ENCODE results near the gene SMCHD1. TPM values are rescaled to one million over a fixed set of nuclear protein-coding genes. Genes with fewer than 3 reads are reported as not detected.

SMCHD1 gene
- total and polyA plus RNA-seq, 2 experiments from 2014 or later: 13.0 to 63.9 TPM

DNA sequence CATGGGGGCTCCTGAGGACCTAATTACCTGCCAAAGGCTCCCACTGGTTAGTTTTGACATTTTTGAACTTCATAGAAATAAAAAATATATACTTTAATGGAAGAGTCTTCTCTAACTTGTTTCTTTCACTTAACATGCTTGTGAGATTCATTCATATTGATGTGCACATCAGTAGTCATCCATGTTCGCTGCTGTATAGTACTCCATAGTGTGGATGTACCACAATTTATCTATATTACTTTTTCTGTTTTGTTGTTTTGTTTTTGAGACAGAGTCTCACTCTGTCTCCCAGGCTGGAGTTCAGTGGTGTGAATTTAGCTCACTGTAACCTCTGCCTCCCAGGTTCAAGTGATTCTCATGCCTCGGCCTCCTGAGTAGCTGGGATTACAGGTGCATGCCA lies 168.4 kb downstream of the SMCHD1 start:
- 100% methylated on average over 2 of the region's 2 CpGs for WGBS (ENCODE audit: low lambda C conversion rate, missing lambda C conversion rate)
- Histone ChIP-seq H3K4me2 (no peak overlapping the region), H3K27me3 (no peaks in the 10 kb centered on the region), H2AFZ (no peak overlapping the region), H3K9me2 (replicated peaks; ENCODE audit: insufficient read depth) (no peaks in the 10 kb centered on the region), H3K4me3 (no peak overlapping the region), H3K9me3 (ENCODE audit: low read depth) (no peaks in the 10 kb centered on the region), H3K4me1 (ENCODE audit: insufficient read depth) (no peaks in the 10 kb centered on the region), H3K36me3 (replicated peaks; ENCODE audit: insufficient read depth, low read depth) (no peaks in the 10 kb centered on the region), H4K20me1 (ENCODE audit: insufficient read depth, poor library complexity, severe bottlenecking) (no peaks in the 10 kb centered on the region), H3K79me2 (no peaks in the 10 kb centered on the region), H3K27ac (no peak overlapping the region)
- TF ChIP-seq, protein P1, sequence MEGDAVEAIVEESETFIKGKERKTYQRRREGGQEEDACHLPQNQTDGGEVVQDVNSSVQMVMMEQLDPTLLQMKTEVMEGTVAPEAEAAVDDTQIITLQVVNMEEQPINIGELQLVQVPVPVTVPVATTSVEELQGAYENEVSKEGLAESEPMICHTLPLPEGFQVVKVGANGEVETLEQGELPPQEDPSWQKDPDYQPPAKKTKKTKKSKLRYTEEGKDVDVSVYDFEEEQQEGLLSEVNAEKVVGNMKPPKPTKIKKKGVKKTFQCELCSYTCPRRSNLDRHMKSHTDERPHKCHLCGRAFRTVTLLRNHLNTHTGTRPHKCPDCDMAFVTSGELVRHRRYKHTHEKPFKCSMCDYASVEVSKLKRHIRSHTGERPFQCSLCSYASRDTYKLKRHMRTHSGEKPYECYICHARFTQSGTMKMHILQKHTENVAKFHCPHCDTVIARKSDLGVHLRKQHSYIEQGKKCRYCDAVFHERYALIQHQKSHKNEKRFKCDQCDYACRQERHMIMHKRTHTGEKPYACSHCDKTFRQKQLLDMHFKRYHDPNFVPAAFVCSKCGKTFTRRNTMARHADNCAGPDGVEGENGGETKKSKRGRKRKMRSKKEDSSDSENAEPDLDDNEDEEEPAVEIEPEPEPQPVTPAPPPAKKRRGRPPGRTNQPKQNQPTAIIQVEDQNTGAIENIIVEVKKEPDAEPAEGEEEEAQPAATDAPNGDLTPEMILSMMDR (IDR thresholded peaks at IDR 0.05; ENCODE audit: poor library complexity): no peak
- DNase-seq (ENCODE audit: low spot score): no peak

DNA sequence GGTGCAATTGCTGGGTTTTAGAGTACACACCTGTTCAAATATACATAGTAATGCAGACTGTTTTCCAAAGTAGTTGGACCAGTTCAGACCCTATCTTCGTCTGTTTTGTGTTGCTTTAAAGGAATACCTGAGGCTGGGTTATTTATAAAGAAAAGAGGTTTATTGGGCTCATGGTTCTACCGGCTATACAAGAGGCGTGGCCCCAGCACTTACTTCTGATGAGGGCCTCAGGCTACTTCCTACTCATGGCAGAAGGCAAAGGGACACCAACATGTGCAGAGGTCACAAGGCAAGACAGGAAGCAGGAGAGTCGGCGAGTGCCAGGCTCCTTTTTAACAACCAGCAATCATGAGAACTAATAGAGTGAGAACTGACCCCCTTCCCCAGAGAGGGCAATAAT lies 169.3 kb downstream of the SMCHD1 start:
- Histone ChIP-seq H3K36me3 (replicated peaks; ENCODE audit: insufficient read depth, low read depth) (no peaks in the 10 kb centered on the region), H3K4me2 (no peak overlapping the region), H4K20me1 (ENCODE audit: insufficient read depth, poor library complexity, severe bottlenecking) (no peaks in the 10 kb centered on the region), H3K27me3 (no peaks in the 10 kb centered on the region), H3K9me2 (replicated peaks; ENCODE audit: insufficient read depth) (no peaks in the 10 kb centered on the region), H3K4me1 (ENCODE audit: insufficient read depth) (no peaks in the 10 kb centered on the region), H3K79me2 (no peaks in the 10 kb centered on the region), H3K9me3 (ENCODE audit: low read depth) (no peaks in the 10 kb centered on the region), H3K27ac (no peak overlapping the region), H2AFZ (no peak overlapping the region), H3K4me3 (no peak overlapping the region)
- no peak for DNase-seq (ENCODE audit: low spot score)
- 75% methylated on average over 5 of the region's 5 CpGs for WGBS (ENCODE audit: low lambda C conversion rate, missing lambda C conversion rate)
- TF ChIP-seq, protein P1 (IDR thresholded peaks at IDR 0.05; ENCODE audit: poor library complexity): no peak
- TF ChIP-seq EZH2phosphoT487 (IDR thresholded peaks at IDR 0.05; ENCODE audit: low read depth, severe bottlenecking, unreplicated experiment) (no peak), EZH2 (IDR thresholded peaks at IDR 0.05; ENCODE audit: borderline replicate concordance) (no peak)

DNA sequence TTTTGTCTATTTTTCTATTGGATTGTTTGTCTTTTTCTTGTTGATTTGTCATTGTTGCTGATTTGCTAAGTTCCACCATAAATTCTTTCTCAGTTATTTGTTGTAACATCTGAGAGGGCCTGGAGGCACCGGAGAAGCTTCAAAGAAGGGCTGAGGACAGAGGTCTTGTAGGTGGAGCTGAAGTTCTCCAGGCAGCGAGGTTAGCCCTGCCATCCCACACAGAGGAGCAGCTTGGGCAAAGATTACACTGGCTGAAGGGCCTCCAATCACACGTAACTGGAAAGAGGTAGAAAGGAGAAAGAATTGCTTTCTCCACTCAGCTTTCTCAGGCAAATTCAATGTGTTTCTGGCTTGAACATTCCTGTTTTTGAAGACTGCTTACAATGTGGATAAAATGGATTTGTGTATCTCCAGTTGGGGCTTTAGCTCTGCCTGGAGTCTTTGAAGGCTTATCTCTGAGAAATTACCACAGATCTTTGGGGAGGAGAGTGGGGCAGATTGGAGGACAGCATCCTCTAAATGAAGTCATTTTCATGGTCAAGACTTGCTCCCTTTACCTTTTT lies 170.2 kb downstream of the SMCHD1 start:
- Histone ChIP-seq H2AFZ (no peak overlapping the region), H3K4me1 (ENCODE audit: insufficient read depth) (no peaks in the 10 kb centered on the region), H3K4me3 (no peak overlapping the region), H3K9me3 (ENCODE audit: low read depth) (no peaks in the 10 kb centered on the region), H3K27me3 (no peaks in the 10 kb centered on the region), H3K79me2 (no peaks in the 10 kb centered on the region), H4K20me1 (ENCODE audit: insufficient read depth, poor library complexity, severe bottlenecking) (no peaks in the 10 kb centered on the region), H3K9me2 (replicated peaks; ENCODE audit: insufficient read depth) (no peaks in the 10 kb centered on the region), H3K4me2 (no peak overlapping the region), H3K36me3 (replicated peaks; ENCODE audit: insufficient read depth, low read depth) (no peaks in the 10 kb centered on the region), H3K27ac (no peak overlapping the region)
- WGBS (ENCODE audit: low lambda C conversion rate, missing lambda C conversion rate): 32% methylated on average over 3 of the region's 3 CpGs
- peak; percentile 26 for DNase-seq (ENCODE audit: low spot score)
- TF ChIP-seq, protein P1 (IDR thresholded peaks at IDR 0.05; ENCODE audit: poor library complexity): no peak
- TF ChIP-seq EZH2phosphoT487 (IDR thresholded peaks at IDR 0.05; ENCODE audit: low read depth, severe bottlenecking, unreplicated experiment): peak; percentile 67

DNA sequence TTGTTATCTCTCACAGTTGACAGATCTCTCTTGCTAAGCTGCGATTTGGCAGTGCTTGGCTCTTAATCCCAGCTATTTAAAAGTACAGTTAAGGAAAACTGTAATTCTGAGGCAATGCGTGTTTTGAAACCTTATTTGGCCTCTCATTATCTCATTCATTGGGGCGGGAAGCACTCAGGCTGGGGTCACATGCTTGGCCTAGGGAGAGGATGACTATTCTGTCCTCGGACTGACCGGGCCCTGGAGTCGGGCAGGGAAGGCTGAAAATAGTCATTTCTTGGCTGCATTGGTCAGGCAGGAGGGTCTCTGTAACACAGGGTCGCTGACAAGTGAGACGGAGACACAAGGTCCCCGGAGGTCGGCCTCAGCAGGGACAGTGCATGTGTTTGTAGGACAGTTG lies 171.1 kb downstream of the SMCHD1 start:
- no peak overlapping the region for H2AFZ ChIP-seq
- no peaks in the 10 kb centered on the region for H3K9me3 ChIP-seq (ENCODE audit: low read depth)
- TF ChIP-seq, protein P1 (IDR thresholded peaks at IDR 0.05; ENCODE audit: poor library complexity): no peak
- TF ChIP-seq EZH2 (IDR thresholded peaks at IDR 0.05; ENCODE audit: borderline replicate concordance) (no peak), EZH2phosphoT487 (IDR thresholded peaks at IDR 0.05; ENCODE audit: low read depth, severe bottlenecking, unreplicated experiment) (no peak)
- H3K27me3 ChIP-seq: no peaks in the 10 kb centered on the region
- no peaks in the 10 kb centered on the region for H3K79me2 ChIP-seq
- H3K9me2 ChIP-seq (replicated peaks; ENCODE audit: insufficient read depth): no peaks in the 10 kb centered on the region
- peak overlapping the region; percentile 25 for H3K4me2 ChIP-seq
- no peaks in the 10 kb centered on the region for H3K4me1 ChIP-seq (ENCODE audit: insufficient read depth)
- no peak overlapping the region for H3K4me3 ChIP-seq
- WGBS (ENCODE audit: low lambda C conversion rate, missing lambda C conversion rate): 46% methylated on average over 10 of the region's 10 CpGs
- H3K36me3 ChIP-seq (replicated peaks; ENCODE audit: insufficient read depth, low read depth): no peaks in the 10 kb centered on the region
- DNase-seq (ENCODE audit: low spot score): peak; percentile 56
- H3K27ac ChIP-seq: peak overlapping the region; percentile 21
- H4K20me1 ChIP-seq (ENCODE audit: insufficient read depth, poor library complexity, severe bottlenecking): no peaks in the 10 kb centered on the region

Measured in hepatocyte (in vitro differentiated cells).